GM21528 (cell line): ENCODE measurements around the gene THSD4.
"Not testable (repeated sequence)": the region's sequence is repeated elsewhere in the genome, so short reads cannot be mapped to it uniquely, and the experiment has no call there.

Experiments used
- ATAC-seq: cut with Tn5 transposase; IDR thresholded peaks from one replicate; pipeline ENCODE4 v1.9.1; 2021; ENCODE audit warnings: mild to moderate bottlenecking, moderate library complexity; ENCODE audit not compliant: unreplicated experiment, low FRiP score

THSD4 gene

DNA sequence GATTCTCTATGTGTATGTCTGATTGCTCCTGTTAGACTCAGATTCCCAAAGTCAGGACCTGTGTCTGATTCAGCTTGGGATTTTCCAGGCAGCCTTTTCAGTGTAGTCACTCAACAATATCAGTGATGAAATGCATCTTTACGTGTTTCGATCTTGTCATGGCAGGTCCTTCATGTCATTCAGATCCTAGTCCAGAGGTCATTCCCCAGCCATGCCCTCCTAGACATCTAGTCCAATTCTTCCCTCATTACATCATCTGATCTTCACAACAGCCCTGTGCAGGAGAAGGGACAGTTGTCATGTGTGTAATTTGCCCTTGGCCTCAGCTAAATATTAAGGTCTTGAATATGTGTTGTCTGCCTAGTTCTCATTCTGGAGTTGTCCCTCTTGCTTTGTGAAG lies 541.9 kb downstream of the THSD4 start:
- ATAC-seq = no peak

DNA sequence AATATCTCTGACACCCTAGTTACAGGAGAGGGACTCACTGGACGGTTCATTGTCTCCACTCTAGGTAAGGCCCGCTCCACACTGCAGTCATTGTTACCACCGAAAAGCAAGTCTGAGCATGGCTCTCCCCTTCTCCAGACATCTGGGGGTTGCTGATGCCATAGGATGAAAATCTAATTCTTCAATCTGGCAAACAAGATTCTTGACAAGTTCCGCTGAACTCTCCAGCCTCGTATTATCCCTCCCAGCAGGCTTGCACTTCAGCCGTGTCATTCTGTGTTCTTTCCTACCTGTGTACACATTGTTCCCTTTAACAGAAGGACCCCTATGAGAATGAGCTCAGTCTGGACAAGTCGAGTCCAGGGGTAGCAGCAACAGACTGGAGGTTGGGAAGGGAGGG lies 542.8 kb downstream of the THSD4 start:
- ATAC-seq = no peak

DNA sequence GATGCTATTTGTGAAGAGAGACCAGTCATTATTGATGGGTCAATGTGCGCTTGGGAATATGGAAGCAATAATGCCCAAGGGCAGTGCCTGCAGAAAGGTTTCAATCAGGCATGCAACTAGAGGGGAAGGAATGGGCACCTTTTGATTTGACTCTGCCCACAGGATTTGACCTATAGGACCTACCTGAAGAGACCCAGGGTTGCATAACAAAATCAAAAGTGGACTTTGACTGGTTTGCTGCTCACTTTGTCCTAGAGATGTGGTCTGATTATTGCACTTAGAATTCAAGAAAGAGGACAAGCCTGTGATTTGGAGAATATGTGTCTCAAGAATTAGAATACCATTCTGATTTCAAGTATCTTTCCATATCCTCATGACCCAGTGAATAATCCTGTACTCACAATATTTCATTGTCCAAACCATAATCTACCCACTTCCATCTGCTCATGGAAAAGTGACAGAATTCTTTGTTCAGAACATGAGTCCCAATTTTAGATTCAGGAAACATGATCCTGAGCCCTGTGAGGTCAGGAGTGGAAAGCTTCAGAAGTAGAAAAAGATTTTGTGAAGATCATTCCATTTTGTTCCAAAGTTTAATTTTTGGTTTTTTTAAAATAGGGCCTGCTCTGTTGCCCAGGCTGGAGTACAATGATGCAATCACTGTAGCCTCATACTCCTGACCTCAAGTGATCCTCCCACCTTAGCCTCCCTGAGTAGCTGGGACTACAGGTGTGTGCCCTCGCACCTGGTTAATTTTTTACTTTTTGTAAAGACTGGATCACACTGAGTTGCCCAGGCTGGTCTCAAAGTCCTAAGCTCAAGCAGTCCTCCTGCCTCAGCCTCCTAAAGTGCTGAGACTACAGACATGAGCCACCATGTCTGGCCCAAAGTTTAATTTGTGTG lies 543.8 kb downstream of the THSD4 start:
- no peak for ATAC-seq

DNA sequence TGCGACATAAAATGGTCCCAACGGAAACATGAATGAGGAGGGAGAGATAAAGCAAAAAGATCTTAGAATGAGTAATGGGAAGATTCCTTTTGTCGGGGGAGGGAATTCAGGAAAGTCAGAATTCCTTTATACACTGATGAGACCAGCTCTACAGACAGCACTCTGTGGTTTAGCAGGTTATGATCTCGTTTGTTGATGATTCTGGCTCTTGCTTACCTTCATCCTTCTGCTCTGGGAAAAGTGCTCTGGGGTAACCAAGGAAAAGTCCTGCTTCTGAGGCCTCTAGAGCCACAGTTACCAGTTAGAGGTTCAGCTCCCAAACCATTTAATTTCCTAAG lies 544.4 kb downstream of the THSD4 start:
- no peak for ATAC-seq

DNA sequence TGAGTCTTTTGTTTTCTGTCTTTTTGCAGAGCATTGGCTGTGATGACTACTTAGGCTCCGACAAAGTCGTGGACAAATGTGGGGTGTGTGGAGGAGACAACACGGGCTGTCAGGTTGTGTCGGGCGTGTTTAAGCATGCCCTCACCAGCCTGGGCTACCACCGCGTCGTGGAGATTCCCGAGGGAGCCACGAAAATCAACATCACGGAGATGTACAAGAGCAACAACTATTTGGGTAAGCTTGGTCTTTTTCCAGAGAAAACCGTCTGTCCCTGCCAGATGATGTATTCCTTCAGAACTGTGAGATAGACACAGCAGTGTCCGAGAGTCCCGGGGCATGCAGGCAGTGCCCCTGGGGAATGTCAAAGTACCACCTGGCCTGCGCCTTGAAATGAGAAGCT lies 545.2 kb downstream of the THSD4 start:
- ATAC-seq = no peak

DNA sequence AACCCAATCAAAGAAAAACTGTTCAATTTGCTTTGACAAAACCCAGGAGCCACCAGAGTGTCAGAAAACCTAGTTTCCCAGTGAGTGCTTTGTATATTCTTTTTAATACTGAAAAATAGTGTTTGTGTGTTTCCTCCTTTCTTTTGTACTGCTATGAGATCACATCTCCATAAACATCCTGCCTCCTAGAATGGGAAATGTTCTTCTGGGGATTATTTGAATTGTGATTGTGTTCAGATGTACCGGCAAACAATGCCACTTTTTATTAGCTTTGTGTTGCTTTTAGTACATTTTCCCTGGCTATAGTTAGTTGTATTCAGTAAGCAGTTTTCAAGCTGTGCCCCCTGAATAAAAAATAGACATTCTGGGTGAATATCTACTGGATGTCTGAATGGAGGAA lies 547.0 kb downstream of the THSD4 start:
- ATAC-seq = no peak

DNA sequence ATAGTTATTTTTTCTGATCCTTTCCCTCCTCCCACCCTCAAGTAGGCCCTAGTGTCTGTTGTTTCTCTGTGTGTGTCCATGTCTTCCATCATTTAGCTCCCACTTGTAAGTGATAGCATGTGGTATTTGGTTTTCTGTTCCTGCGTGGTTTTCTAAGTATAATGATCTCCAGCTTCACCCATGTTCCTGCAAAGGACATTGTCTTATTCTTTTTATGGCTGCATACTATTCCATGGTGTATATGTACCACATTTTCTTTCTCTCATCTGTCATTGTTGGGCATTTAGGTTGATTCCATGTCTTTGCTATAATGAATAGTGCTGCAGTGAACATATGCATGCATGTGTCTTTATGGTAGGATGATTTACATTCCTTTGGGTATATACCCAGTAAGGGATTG lies 549.4 kb downstream of the THSD4 start:
- ATAC-seq = no peak

DNA sequence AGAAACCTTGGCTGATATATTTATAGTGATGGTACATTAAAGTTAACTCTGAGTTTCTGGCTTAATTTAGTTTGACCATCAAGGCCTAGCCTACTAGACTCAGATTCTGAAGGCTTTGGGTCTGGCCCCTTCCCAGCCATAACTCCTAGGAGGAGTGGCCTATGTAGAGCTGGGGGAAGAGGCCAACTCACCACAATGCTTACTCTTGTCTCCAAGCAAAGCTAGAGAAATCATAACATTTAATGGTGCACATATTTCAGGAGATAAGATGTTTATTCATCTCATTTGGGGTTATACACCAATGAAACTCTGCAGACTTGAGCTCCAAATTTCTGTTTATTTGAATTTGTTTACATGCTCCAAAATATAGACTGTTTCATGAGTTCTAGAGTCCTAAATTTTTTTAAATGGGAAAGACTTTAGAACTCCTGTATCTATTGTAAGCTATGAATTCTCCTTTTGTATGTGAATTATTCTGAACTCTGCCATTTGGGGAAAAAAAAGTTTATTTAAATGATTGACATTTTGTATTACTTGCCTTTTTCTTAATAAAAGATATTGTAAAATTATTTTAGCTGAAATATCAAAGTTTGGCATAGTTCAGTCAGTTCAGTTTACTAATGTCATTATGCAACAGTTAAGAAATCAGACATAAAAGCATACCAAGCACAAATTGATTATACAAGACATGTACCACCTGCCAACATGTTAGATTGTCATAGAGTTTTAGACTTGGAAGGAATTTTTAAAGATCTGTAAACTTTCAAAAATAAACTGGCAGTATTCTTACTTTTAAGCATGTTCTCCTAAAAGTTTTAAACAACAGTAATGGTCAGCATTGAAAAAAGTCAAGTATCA lies 551.7 kb downstream of the THSD4 start:
- ATAC-seq = no peak

DNA sequence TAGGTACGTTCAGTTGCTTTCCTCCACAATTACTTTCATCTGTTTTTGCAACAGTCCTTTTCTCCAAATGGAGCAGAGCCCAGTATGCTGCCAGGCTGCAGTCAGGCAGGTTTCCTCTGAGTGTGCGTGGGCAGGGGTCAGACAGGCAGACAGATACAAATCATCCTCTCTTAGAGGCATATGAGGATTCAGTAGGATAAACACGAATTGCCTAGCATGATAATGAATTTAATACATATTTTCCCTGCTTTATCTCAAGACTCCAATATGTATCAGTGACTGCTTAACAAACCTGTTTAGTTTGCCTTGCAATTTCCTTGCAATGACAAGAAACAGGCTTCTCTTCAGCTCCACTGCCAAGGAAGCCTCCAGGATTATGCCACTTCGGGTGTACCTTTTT lies 554.4 kb downstream of the THSD4 start:
- no peak for ATAC-seq

DNA sequence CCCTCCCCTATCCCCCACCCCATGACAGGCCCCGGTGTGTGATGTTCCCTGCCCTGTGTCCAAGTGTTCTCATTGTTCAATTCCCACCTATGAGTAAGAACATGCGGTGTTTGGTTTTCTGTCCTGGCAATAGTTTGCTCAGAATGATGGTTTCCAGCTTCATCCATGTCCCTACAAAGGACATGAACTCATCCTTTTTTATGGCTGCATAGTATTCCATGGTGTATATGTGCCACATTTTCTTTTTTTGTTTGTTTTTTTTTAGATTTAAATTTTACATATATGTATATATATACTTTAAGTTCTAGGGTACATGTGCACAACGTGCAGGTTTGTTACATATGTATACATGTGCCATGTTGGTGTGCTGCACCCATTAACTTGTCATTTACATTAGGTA lies 555.0 kb downstream of the THSD4 start:
- not testable (repeated sequence) for ATAC-seq

DNA sequence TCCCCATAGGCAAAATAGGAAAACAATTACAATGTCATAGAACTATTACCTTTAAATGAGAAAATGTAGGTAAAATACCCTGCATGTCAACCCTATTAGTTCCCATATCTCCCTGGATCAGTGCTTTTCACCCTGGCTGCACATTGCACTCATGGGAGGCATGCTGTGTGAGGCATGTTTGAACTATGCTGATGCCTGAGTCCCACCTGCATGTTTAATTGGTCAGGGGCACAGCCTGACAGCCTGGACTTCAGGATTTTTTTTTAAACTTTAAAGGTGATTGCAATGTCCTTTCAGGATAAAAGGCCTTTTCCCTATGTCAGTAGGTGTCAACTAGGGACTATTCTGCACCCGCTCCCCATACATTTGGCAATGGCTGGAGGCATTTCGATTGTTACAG lies 559.1 kb downstream of the THSD4 start:
- no peak for ATAC-seq

DNA sequence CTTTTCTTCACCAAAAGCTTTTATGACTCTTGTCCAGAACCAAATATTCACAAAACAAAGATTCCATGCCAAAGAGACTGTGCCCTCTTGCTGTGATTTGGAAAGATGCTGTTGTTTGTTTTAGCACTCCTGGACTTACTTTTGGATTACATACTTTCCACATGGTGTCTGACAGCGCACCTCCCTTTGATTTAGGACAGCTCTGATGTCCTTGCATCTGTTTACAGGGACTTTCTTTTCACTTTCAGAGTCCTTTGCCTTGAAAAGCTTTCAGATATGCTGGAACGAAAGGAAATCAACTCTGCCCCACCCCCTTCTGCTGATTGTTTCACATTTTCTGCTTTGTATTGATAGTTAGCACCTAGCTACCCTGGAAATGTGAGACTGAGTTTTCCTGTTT lies 562.1 kb downstream of the THSD4 start:
- ATAC-seq = no peak

DNA sequence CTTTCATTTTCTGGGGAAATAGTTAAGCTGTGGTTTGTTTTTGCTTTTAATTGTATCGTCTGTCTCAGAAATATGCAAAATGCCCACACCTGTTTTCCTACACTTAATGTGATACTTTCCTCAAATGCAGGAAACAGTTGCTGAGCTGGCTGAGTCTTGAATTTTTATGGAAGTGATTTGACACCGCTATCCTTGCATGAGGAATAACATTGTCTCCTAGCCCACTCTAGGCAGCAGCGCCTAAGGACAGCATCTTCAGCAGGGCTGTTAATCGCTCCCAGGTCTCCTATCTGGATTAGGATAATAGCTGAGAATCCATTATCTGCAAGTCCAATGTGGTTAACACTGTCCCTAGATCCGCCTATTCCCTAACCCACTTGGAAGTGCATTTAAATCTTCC lies 562.5 kb downstream of the THSD4 start:
- no peak for ATAC-seq

DNA sequence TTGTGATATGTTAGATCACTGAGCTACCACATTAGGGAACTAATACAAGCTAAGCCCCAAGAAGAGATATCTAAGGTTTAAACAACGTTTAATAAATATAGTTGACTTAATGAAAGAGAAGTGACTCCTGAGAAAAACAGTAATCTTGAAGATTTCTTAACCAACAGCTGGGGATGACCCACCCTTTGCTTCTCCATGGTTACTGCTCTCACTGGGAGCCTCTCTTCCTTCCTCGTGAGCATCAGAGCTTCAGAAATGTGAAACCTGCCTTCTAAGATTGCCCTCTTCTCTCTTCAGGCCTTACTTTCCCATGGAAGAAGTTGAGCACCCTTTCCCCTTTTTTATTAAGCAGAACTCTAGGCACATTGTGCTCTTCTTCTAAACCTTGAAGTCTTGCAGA lies 562.9 kb downstream of the THSD4 start:
- no peak for ATAC-seq

DNA sequence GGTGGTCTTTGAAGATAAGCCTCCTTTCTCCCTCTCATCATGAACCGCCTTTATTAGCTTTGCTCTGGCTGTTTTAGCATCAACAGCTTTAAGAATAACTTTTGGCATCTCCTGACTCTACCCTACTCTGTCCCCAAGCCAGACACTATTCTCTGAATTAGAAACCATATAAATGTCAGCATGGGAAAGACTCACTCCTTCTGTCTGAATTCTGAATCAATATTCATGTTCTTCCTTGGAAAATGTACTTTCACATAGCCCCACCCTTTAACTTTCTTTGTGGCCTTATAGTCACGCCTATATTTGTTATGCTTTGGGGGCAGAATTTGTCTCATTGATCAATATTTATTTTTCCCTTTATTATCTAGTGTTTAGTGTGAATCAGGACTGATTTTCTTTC lies 563.3 kb downstream of the THSD4 start:
- no peak for ATAC-seq

DNA sequence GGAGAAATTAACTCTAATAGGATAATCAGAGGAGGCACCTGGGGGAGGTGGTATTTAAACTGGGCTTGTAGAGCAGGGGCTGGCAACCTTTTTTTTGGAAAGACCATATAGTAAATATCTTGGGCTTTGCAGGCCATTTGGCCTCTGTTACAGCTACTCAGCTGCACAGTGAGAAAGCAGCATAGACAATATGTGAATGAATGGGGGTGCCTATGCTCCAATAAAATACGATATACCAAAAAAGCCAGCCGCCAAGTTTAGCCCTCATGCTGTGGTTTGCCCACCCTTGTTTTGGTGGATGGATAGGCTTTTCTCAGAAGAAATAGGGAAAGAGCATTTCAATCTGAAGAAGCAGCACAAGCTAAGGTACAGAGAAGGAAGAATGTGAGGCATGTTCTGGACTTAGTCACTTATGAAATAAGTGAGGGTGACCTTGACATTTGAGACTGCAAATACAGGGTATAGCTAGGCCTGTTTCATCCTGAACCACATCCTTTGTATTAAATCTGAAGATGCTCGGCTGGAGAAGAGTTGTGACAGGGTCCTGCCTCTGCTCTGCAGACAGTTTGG lies 564.0 kb downstream of the THSD4 start:
- no peak for ATAC-seq

DNA sequence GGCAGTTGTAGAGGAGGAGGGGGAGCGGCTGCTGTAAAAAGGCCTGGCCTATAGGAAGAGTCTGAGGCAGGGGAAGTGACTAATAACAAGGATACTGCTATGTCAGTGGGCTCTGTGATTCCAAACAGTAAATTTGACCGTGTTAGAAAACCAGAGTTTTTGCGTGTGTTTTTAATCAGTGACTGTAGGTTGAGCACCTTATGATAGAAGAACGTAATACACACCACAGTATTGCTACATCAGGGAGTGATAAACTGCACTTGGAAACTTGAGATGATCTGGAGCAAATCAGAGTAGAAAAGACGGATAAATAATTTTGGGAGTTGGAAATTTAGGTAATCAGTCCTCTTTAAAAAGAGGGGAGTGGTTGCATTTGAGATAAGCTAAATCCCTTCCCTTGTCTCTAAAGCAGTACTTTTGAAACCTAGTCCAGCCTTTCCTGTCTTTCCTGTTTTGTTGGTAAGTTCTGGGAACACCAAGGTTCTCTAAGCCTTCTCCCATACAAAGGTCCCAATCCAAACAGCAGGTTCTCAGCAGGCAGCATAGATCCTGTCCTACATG lies 564.6 kb downstream of the THSD4 start:
- ATAC-seq = no peak

DNA sequence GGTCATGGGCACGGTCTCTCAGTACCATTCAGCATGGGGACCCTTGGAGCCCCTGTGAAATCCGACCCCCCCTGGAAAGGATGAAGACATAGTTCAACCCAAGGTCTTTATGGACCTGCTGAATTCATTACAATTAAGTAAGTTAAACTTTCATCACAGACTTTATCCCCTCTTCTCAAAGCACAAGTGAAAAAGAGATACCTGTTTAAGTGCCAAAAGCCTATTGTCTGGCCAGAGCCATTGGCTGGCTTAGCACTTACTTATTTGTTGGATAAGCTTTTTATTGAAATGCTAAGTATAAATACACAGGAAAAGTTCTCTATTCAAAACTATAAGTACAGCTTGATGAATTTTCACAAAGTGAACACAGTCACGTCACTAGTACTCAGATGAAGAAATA lies 566.7 kb downstream of the THSD4 start:
- ATAC-seq = no peak

DNA sequence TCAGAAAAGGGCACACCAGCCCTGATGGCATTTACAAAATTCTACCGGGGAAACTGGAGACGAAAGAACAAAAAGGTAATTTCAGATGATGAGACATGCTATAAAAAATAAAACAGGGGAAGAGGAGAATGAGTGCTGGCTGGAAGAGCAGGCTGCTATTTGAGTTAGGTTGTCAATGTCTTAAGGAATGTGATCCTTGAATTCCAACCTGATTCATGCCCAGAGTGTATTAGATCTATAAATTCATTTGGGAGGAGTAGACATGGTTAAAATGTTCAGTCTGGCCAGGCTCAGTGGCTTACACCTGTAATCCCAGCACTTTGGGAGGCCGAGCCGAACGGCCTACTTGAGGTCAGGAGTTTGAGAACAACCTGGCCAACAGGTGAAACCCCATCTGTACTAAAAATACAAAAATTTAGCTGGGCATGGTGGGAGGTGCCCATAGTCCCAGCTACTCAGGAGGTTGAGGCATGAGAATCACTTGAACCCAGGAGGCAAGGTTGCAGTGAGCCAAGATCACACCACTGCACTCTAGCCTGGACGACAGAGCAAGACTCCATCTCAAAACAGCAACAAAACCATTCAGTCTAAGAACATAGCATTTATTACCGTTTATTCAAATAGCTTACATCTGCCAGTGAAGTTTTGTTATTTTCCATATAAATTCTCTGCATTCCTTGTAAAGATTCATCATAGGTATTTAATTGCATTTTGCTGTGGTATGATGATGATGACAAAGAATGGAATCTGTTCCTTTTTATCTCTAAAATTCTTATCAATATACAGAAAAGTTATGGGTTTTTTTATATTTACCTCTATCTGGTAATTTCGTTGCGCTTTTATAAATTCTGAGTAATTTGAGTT lies 568.4 kb downstream of the THSD4 start:
- no peak for ATAC-seq

DNA sequence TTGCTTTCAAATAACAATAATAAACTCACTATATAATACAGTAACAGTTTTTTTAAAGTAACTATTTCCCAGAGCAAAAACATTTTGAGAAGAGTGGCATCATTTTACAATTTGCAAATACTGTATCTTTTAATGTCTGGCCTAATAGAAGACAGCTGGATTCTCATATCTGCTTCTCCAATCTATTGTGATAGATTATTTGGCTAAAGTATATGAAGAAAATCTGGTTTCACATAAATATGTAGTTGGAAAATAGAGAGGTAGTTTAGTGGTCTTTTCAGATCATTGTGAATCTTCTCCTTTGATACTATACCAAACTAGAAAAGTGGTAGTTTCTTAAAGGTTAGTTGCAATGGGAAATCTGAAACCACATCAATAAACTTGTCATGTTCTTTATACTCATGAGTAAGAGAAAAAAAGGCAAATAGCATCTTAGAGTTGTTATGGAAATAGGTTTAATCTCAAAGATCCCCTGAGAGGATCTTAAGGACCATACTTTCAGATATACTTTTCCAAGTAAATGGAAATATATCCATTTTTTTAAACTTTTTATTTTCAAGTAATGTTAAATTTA lies 570.2 kb downstream of the THSD4 start:
- no peak for ATAC-seq
